IMR-90 (cell line): ENCODE results near the gene MRPL4. TPM values are rescaled to one million over a fixed set of nuclear protein-coding genes. Genes with fewer than 3 reads are reported as not detected.

Experiments used
- ATAC-seq: fragments of 200-7000 bp; cut with Tn5 transposase; 2 replicates; pipeline ENCODE4 v1.9.1; 2020; ENCODE audit warnings: low read depth, mild to moderate bottlenecking, moderate library complexity
- BruUV-seq: library from RNA; stranded (reverse); fragments of 400-500 nt; replicated peaks from 2 replicates; lab custom pipeline; 2021; lab: Mats Ljungman, UMichigan
- CTCF ChIA-PET: fragments of 300-600 bp; formaldehyde crosslinking; extraction: SDS; loops from one replicate; lab custom pipeline; 2021; ENCODE audit warnings: antibody characterized with exemption; lab: Yijun Ruan, JAX
- POLR2A ChIA-PET: fragments of 300-600 bp; sonication (Branson Sonifier 250); formaldehyde crosslinking; loops from one replicate; lab custom pipeline; 2022; ENCODE audit warnings: antibody characterized with exemption; ENCODE audit not compliant: unreplicated experiment; lab: Charles Lee
- DNase-seq: peaks from one replicate; pipeline ENCODE4 v3.0.0; 2013
- H2AFZ ChIP-seq: replicated peaks from 2 replicates; pipeline ENCODE3; 2013; ENCODE audit warnings: low read length, mild to moderate bottlenecking; ENCODE audit not compliant: poor library complexity
- H2AK5ac ChIP-seq: 2 replicates; pipeline ENCODE4 v1.6.1; 2013; ENCODE audit warnings: low read depth, low read length, inconsistent platforms
- H2AK9ac ChIP-seq: replicated peaks from 2 replicates; pipeline ENCODE3; 2013; ENCODE audit warnings: mild to moderate bottlenecking, low read depth, low read length, moderate library complexity; ENCODE audit not compliant: poor library complexity
- H2BK120ac ChIP-seq: 2 replicates; pipeline ENCODE4 v1.6.1; 2013; ENCODE audit warnings: low read depth, low read length, inconsistent platforms
- H2BK15ac ChIP-seq: 3 replicates; pipeline ENCODE4 v1.6.1; 2013; ENCODE audit warnings: low read depth, low read length, inconsistent platforms
- H2BK20ac ChIP-seq: 2 replicates; pipeline ENCODE4 v1.6.1; 2013; ENCODE audit warnings: low read depth, mild to moderate bottlenecking, inconsistent platforms, low read length, moderate library complexity
- H2BK5ac ChIP-seq: 2 replicates; pipeline ENCODE4 v1.6.1; 2013; ENCODE audit warnings: mild to moderate bottlenecking, low read depth, low read length, inconsistent platforms; ENCODE audit not compliant: poor library complexity, severe bottlenecking
- H3K14ac ChIP-seq: replicated peaks from 2 replicates; pipeline ENCODE4 v1.6.1; 2013; ENCODE audit warnings: low read depth, low read length, inconsistent platforms
- H3K18ac ChIP-seq: 2 replicates; pipeline ENCODE4 v1.6.1; 2013; ENCODE audit warnings: low read depth, low read length, control low read depth
- H3K23ac ChIP-seq: 2 replicates; pipeline ENCODE4 v1.6.1; 2013; ENCODE audit warnings: low read depth, low read length, inconsistent platforms
- H3K27ac ChIP-seq: 2 replicates; pipeline ENCODE4 v1.5.1; 2013; ENCODE audit warnings: mild to moderate bottlenecking, control low read depth, low read length; ENCODE audit not compliant: insufficient read depth
- H3K27me3 ChIP-seq: 2 replicates; pipeline ENCODE4 v1.6.1; 2013; ENCODE audit warnings: low read length; ENCODE audit not compliant: control insufficient read depth, insufficient read depth
- H3K36me3 ChIP-seq: 2 replicates; pipeline ENCODE4 v1.6.1; 2013; ENCODE audit warnings: low read length, mixed read lengths; ENCODE audit not compliant: control insufficient read depth, insufficient read depth
- H3K4ac ChIP-seq: 2 replicates; pipeline ENCODE4 v1.6.1; 2013; ENCODE audit warnings: low read depth, low read length, inconsistent platforms
- H3K4me1 ChIP-seq: 2 replicates; pipeline ENCODE4 v1.6.1; 2013; ENCODE audit warnings: low read length, mixed read lengths; ENCODE audit not compliant: control insufficient read depth, insufficient read depth
- H3K4me2 ChIP-seq: 2 replicates; pipeline ENCODE4 v1.6.1; 2013; ENCODE audit warnings: low read depth, mild to moderate bottlenecking, control low read depth, low read length, moderate library complexity
- H3K4me3 ChIP-seq: 2 replicates; pipeline ENCODE4 v1.5.1; 2013; ENCODE audit warnings: low read depth, mild to moderate bottlenecking, control low read depth, low read length, moderate library complexity; ENCODE audit not compliant: insufficient read depth
- H3K56ac ChIP-seq: 2 replicates; pipeline ENCODE4 v1.6.1; 2013; ENCODE audit warnings: low read length, inconsistent platforms; ENCODE audit not compliant: insufficient read depth; ENCODE audit errors: extremely low read depth
- H3K79me1 ChIP-seq, 2 experiments: 2 replicates each; pipeline ENCODE4 v1.6.1; 2013; ENCODE audit warnings: low read length in 2 of 2, inconsistent platforms in 1 of 2, low read depth in 1 of 2
- H3K9ac ChIP-seq: 2 replicates; pipeline ENCODE4 v1.6.1; 2013; ENCODE audit warnings: low read depth, low read length, control low read depth
- H3K9me1 ChIP-seq: 2 replicates; pipeline ENCODE4 v1.6.1; 2013; ENCODE audit warnings: low read length, inconsistent platforms; ENCODE audit not compliant: insufficient read depth
- H3K9me3 ChIP-seq: 2 replicates; pipeline ENCODE4 v1.6.1; 2013; ENCODE audit warnings: low read length; ENCODE audit not compliant: control insufficient read depth, insufficient read depth
- H4K20me1 ChIP-seq: 2 replicates; pipeline ENCODE4 v1.6.1; 2013; ENCODE audit warnings: low read length, inconsistent platforms; ENCODE audit not compliant: insufficient read depth
- H4K5ac ChIP-seq: 2 replicates; pipeline ENCODE4 v1.6.1; 2013; ENCODE audit warnings: mild to moderate bottlenecking, low read depth, low read length, control low read depth
- H4K8ac ChIP-seq, 2 experiments: 2 replicates each; pipeline ENCODE4 v1.6.1; 2013; ENCODE audit warnings: low read depth in 2 of 2, low read length in 2 of 2, control low read depth in 1 of 2, inconsistent platforms in 1 of 2
- H4K91ac ChIP-seq: 2 replicates; pipeline ENCODE4 v1.6.1; 2013; ENCODE audit warnings: low read depth, low read length, inconsistent platforms; ENCODE audit not compliant: insufficient read depth
- BHLHE40 ChIP-seq: fragments of 150-350 bp; IDR thresholded peaks from 2 replicates; pipeline ENCODE4 v1.6.1; 2016; ENCODE audit warnings: mild to moderate bottlenecking, low read depth, low read length
- CEBPB ChIP-seq: IDR thresholded peaks from 2 replicates; pipeline ENCODE4 v1.6.1; 2012; ENCODE audit warnings: low read depth, low read length, improper control_type of control experiment
- CHD1 ChIP-seq: IDR thresholded peaks from 2 replicates; pipeline ENCODE4 v1.6.1; 2012; ENCODE audit warnings: low read depth, low read length, improper control_type of control experiment
- CTCF ChIP-seq: conservative IDR thresholded peaks from 2 replicates; pipeline ENCODE4 v1.5.1; 2012; ENCODE audit warnings: mild to moderate bottlenecking, low read depth, low read length, improper control_type of control experiment
- ELK1 ChIP-seq: fragments of 150-350 bp; IDR thresholded peaks from 2 replicates; pipeline ENCODE4 v1.6.1; 2016; ENCODE audit warnings: low read depth, mild to moderate bottlenecking, low read length, moderate library complexity, borderline replicate concordance
- FOS ChIP-seq: fragments of 150-350 bp; IDR thresholded peaks from 2 replicates; pipeline ENCODE4 v1.6.1; 2016; ENCODE audit warnings: low read depth, low read length
- MAFK ChIP-seq: IDR thresholded peaks from 2 replicates; pipeline ENCODE4 v1.6.1; 2012; ENCODE audit warnings: low read depth, low read length, improper control_type of control experiment
- MAZ ChIP-seq: IDR thresholded peaks from 2 replicates; pipeline ENCODE4 v1.6.1; 2012; ENCODE audit warnings: low read depth, mild to moderate bottlenecking, low read length, improper control_type of control experiment, moderate library complexity, borderline replicate concordance
- NFE2L2 ChIP-seq: fragments of 150-350 bp; IDR thresholded peaks from 2 replicates; pipeline ENCODE4 v1.6.1; 2016; ENCODE audit warnings: low read depth, mild to moderate bottlenecking, low read length
- POLR2A ChIP-seq: IDR thresholded peaks from 2 replicates; pipeline ENCODE4 v1.6.1; 2012; ENCODE audit warnings: mild to moderate bottlenecking, low read depth, low read length
- RAD21 ChIP-seq: IDR thresholded peaks from 2 replicates; pipeline ENCODE4 v1.6.1; 2012; ENCODE audit warnings: low read length, improper control_type of control experiment
- RCOR1 ChIP-seq: IDR thresholded peaks from 2 replicates; pipeline ENCODE4 v1.6.1; 2012; ENCODE audit warnings: mild to moderate bottlenecking, low read length, improper control_type of control experiment; ENCODE audit not compliant: insufficient replicate concordance
- RFX5 ChIP-seq: IDR thresholded peaks from 2 replicates; pipeline ENCODE4 v1.8.0; 2012; ENCODE audit warnings: low read depth, mild to moderate bottlenecking, low read length, moderate library complexity
- USF2 ChIP-seq: fragments of 150-350 bp; IDR thresholded peaks from 2 replicates; pipeline ENCODE4 v1.6.1; 2017; ENCODE audit warnings: mild to moderate bottlenecking, antibody characterized with exemption, low read length, low read depth
- WGBS, 2 experiments: methylation state at CpG; one replicate each; pipeline versions ENCODE4 v1.1.5 to v1.1.7; 2013; ENCODE audit warnings: missing lambda C conversion rate in 2 of 2; ENCODE audit not compliant: insufficient read length in 1 of 2; ENCODE audit errors: extremely low coverage in 2 of 2; 5-methylcytosine and 5-hydroxymethylcytosine counted together
- dilution Hi-C: fragments of 300-500 bp; cut with HindIII; formaldehyde crosslinking; loops from one replicate; pipeline ENCODE4 v1.14.3; 2018; ENCODE audit warnings: low sequenced_read_pairs; ENCODE audit not compliant: unreplicated experiment
- in situ Hi-C: fragments of 300-500 bp; cut with MboI; formaldehyde crosslinking; loops from 3 replicates; pipeline ENCODE4 v1.14.3; 2019; ENCODE audit warnings: low sequenced_read_pairs, inconsistent platforms, mixed read lengths
- intact Hi-C: fragments of 100-400 bp; cut with micrococcal nuclease; formaldehyde crosslinking; loops from 2 replicates; pipeline ENCODE4 v1.10.0; 2022
- polyA plus RNA-seq, 3 experiments: library from polyadenylated mRNA; depleted of rRNA; stranded (reverse); fragments of >200 nt; gene quantifications; 2 replicates each; pipeline ENCODE4 v1.2.3, GENCODE V29; 2012; ENCODE audit warnings: low replicate concordance in 1 of 3
- total RNA-seq: library from RNA; depleted of rRNA; stranded (reverse); fragments of >200 nt; gene quantifications from 2 replicates; pipeline ENCODE4 v1.2.3, GENCODE V29; 2012

The MRPL4 gene
- total and polyA plus RNA-seq, 2 of the 4 experiments (the other 2 are of a cell fraction): 32.8 to 108 TPM

GRCh38 chr19:10289167-10289835, 37.3 kb downstream of the MRPL4 start:
- dilution Hi-C loops: no loop called here
- TF ChIP-seq MAZ (no peak), CEBPB (no peak), CHD1 (no peak), RCOR1 (no peak), CTCF (no peak), RAD21 (no peak), BHLHE40 (peak; percentile 88), NFE2L2 (no peak), FOS (no peak), RFX5 (no peak), ELK1 (no peak), POLR2A (no peak), USF2 (peak; percentile 76), MAFK (no peak)

More at GRCh38 chr19:10289167-10289835, 37.3 kb downstream of the MRPL4 start:
- Histone ChIP-seq H3K18ac (peak overlapping the region; percentile 47), H4K5ac (peak overlapping the region; percentile 5; the same call in 1 of the 2 replicates), H4K20me1 (0 out of 2 replicates have a peak, but pooled peaks cover 2% of the 10 kb centered on the region), H2BK120ac (peak overlapping the region; percentile 26), H3K4ac (peak overlapping the region; percentile 72), H3K4me3 (peak overlapping the region; percentile 77), H2AK5ac (no peak overlapping the region), H4K91ac (peak overlapping the region; percentile 40; the same call in 1 of the 2 replicates), H3K56ac (no peak overlapping the region), H2BK5ac (peak overlapping the region; percentile 58), H3K9me1 (peaks cover 12% of the 10 kb centered on the region), H2AK9ac (peak overlapping the region; percentile 88), H3K27me3 (no peaks in the 10 kb centered on the region; the same call in 1 of the 2 replicates), H3K9ac (peak overlapping the region; percentile 45; the same call in 1 of the 2 replicates), H2AFZ (peak overlapping the region; percentile 92), H3K36me3 (peaks cover 12% of the 10 kb centered on the region; the same call in 1 of the 2 replicates), H4K8ac (peak overlapping the region; percentile 53 to 82), H2BK15ac (peak overlapping the region; percentile 73; the same call in 1 of the 3 replicates), H3K23ac (peak overlapping the region; percentile 64; the same call in 1 of the 2 replicates), H3K4me2 (peak overlapping the region; percentile 96), H3K14ac (peak overlapping the region; percentile 77; the same call in 1 of the 2 replicates), H2BK20ac (0 out of 2 replicates have a peak overlapping the region, but pooled peaks have one; percentile 46), H3K79me1 (peaks cover 0 to 4% of the 10 kb centered on the region in 2 experiments; a peak in 1 of 4 replicates), H3K4me1 (peaks cover 24% of the 10 kb centered on the region), H3K27ac (peak overlapping the region; percentile 47), H3K9me3 (no peaks in the 10 kb centered on the region)
- intact Hi-C loops: no loop called here
- DNase-seq: peak; percentile 54
- 9% methylated on average over 19 of the region's 50 CpGs; no CpG with 5 or more reads in 1 of the 2 experiments for WGBS, 2 experiments
- ATAC-seq: peak; percentile 33
- ChIA-PET POLR2A (interaction anchor here (0.5 to 1.0 kb wide), 3 partner anchors 13 to 18 kb away, joined by 3 to 4 read pairs (median 3); no protein-coding TSS in a partner anchor), CTCF (interaction anchor here (0.6 to 0.8 kb wide), 2 partner anchors 99 to 1813 kb away, joined by 3 to 7 read pairs; no protein-coding TSS in a partner anchor)
- in situ Hi-C loops: no loop called here
- no TSS peak for BruUV-seq
